ENCODE measurements around the gene NIPAL1.

The NIPAL1 gene

DNA sequence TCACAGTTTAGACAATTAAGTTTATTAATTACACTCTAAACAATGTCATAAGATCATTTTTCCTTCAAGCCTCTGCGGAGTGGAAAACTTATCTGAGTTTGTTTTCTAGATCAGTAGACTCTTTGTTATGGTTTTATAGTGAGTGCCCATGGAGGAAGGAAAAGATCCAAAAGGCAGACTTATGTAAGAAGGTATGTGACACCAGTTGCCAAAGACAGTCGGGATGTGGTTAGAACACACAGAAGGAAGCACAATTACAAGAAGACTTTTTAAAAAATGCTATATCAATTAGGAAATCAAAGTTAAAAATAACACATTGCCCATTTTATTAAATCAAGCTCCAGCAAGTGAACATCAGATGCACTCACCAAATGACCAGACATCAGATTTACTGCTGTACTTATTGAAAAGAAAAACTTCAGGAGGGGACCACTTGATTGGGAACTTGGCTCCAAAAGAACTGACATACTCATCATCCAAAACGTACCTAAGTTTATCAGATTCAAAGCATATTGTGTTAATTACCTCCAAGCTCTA is 57.1 kb downstream of the NIPAL1 start:
- Histone ChIP-seq H3K27ac (no peak overlapping the region), H3K4me2 (no peak overlapping the region), H3K36me3 (ENCODE audit: insufficient read depth) (no peaks in the 10 kb centered on the region), H4K20me1 (ENCODE audit: insufficient read depth) (no peaks in the 10 kb centered on the region), H3K4me3 (IDR thresholded peaks at IDR 0.05; ENCODE audit: insufficient read depth, low read depth, low read length) (no peak overlapping the region), H3K27me3 (ENCODE audit: insufficient read depth, low read depth) (no peaks in the 10 kb centered on the region), H3K79me2 (ENCODE audit: insufficient read depth, low read depth) (no peaks in the 10 kb centered on the region), H3K4me1 (ENCODE audit: low read depth, poor library complexity, severe bottlenecking) (no peaks in the 10 kb centered on the region), H3K9ac (no peak overlapping the region), H2AFZ (ENCODE audit: low read depth) (no peak overlapping the region)
- TF ChIP-seq, protein P1, sequence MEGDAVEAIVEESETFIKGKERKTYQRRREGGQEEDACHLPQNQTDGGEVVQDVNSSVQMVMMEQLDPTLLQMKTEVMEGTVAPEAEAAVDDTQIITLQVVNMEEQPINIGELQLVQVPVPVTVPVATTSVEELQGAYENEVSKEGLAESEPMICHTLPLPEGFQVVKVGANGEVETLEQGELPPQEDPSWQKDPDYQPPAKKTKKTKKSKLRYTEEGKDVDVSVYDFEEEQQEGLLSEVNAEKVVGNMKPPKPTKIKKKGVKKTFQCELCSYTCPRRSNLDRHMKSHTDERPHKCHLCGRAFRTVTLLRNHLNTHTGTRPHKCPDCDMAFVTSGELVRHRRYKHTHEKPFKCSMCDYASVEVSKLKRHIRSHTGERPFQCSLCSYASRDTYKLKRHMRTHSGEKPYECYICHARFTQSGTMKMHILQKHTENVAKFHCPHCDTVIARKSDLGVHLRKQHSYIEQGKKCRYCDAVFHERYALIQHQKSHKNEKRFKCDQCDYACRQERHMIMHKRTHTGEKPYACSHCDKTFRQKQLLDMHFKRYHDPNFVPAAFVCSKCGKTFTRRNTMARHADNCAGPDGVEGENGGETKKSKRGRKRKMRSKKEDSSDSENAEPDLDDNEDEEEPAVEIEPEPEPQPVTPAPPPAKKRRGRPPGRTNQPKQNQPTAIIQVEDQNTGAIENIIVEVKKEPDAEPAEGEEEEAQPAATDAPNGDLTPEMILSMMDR (conservative IDR thresholded peaks at IDR 0.05; ENCODE audit: low read depth, low read length) = no peak

- no peaks in the 10 kb centered on the region for H3K27me3 ChIP-seq (ENCODE audit: insufficient read depth, low read depth)
- no peak overlapping the region for H2AFZ ChIP-seq (ENCODE audit: low read depth)
- no peak overlapping the region for H3K27ac ChIP-seq
- no peak overlapping the region for H3K4me2 ChIP-seq
- no peak overlapping the region for H3K4me3 ChIP-seq (IDR thresholded peaks at IDR 0.05; ENCODE audit: insufficient read depth, low read depth, low read length)
- TF ChIP-seq, protein P1 (conservative IDR thresholded peaks at IDR 0.05; ENCODE audit: low read depth, low read length) = no peak
- no peaks in the 10 kb centered on the region for H3K36me3 ChIP-seq (ENCODE audit: insufficient read depth)
- no peak overlapping the region for H3K9ac ChIP-seq
- H4K20me1 ChIP-seq (ENCODE audit: insufficient read depth) = no peaks in the 10 kb centered on the region
- no peaks in the 10 kb centered on the region for H3K79me2 ChIP-seq (ENCODE audit: insufficient read depth, low read depth)
- H3K4me1 ChIP-seq (ENCODE audit: low read depth, poor library complexity, severe bottlenecking) = no peaks in the 10 kb centered on the region
Observed at GRCh38 chr4:48074657-48075056, 58.1 kb downstream of the NIPAL1 start.

DNA sequence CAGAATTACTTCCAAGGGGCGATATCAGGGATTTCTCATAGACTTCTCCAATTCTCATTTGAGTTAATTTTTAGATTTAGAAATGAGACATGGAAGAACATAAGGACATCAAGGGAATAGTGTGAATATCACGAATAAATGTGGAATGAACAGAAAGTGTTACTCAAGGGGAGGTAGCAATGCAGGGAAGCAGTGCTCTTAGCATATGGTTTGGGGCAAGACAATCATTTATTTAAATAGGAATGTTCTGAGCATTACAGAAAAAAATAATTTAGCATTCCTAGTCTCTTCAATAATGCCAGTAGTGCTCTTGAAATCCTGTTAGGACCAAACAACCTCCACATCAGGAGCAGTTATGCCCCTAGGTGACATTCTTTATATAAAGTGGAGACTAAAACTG is 61.9 kb downstream of the NIPAL1 start:
- H3K9ac ChIP-seq = no peak overlapping the region
- TF ChIP-seq, protein P1 (conservative IDR thresholded peaks at IDR 0.05; ENCODE audit: low read depth, low read length) = no peak
- H3K36me3 ChIP-seq (ENCODE audit: insufficient read depth) = no peaks in the 10 kb centered on the region
- no peaks in the 10 kb centered on the region for H3K79me2 ChIP-seq (ENCODE audit: insufficient read depth, low read depth)
- no peaks in the 10 kb centered on the region for H3K27me3 ChIP-seq (ENCODE audit: insufficient read depth, low read depth)
- H3K4me3 ChIP-seq (IDR thresholded peaks at IDR 0.05; ENCODE audit: insufficient read depth, low read depth, low read length) = no peak overlapping the region
- H3K4me1 ChIP-seq (ENCODE audit: low read depth, poor library complexity, severe bottlenecking) = no peaks in the 10 kb centered on the region
- no peak overlapping the region for H3K27ac ChIP-seq
- H2AFZ ChIP-seq (ENCODE audit: low read depth) = no peak overlapping the region
- no peak overlapping the region for H3K4me2 ChIP-seq
- H4K20me1 ChIP-seq (ENCODE audit: insufficient read depth) = no peaks in the 10 kb centered on the region

GRCh38 chr4:48078862-48079655 is 62.5 kb downstream of the NIPAL1 start:
- Histone ChIP-seq H3K27ac (no peak overlapping the region), H3K4me1 (ENCODE audit: low read depth, poor library complexity, severe bottlenecking) (no peaks in the 10 kb centered on the region)
- TF ChIP-seq, protein P1 (conservative IDR thresholded peaks at IDR 0.05; ENCODE audit: low read depth, low read length) = no peak

More at GRCh38 chr4:48078862-48079655, 62.5 kb downstream of the NIPAL1 start:
- Histone ChIP-seq H3K9ac (no peak overlapping the region), H2AFZ (ENCODE audit: low read depth) (no peak overlapping the region), H4K20me1 (ENCODE audit: insufficient read depth) (no peaks in the 10 kb centered on the region), H3K27me3 (ENCODE audit: insufficient read depth, low read depth) (no peaks in the 10 kb centered on the region), H3K36me3 (ENCODE audit: insufficient read depth) (no peaks in the 10 kb centered on the region), H3K4me3 (IDR thresholded peaks at IDR 0.05; ENCODE audit: insufficient read depth, low read depth, low read length) (no peak overlapping the region), H3K79me2 (ENCODE audit: insufficient read depth, low read depth) (no peaks in the 10 kb centered on the region), H3K4me2 (no peak overlapping the region)
